GM12891 (cell line): ENCODE results near the gene SSTR3.

Experiments used
- PAX5 ChIP-seq: IDR thresholded peaks from 2 replicates; pipeline ENCODE4 v1.6.1; 2011; ENCODE audit warnings: low read length, moderate library complexity, mild to moderate bottlenecking; ENCODE audit not compliant: insufficient read depth, severe bottlenecking
- POLR2A ChIP-seq: IDR thresholded peaks from 2 replicates; pipeline ENCODE4 v1.6.1; 2011; ENCODE audit warnings: low read depth, low read length, control low read depth
- POLR2AphosphoS5 ChIP-seq: IDR thresholded peaks from 2 replicates; pipeline ENCODE4 v1.6.1; 2011; ENCODE audit warnings: low read depth, low read length, control low read depth
- POU2F2 ChIP-seq: IDR thresholded peaks from 2 replicates; pipeline ENCODE4 v1.6.1; 2011; ENCODE audit warnings: low read depth, mild to moderate bottlenecking, control low read depth, low read length, moderate library complexity
- TAF1 ChIP-seq: IDR thresholded peaks from 2 replicates; pipeline ENCODE4 v1.6.1; 2011; ENCODE audit warnings: low read depth, low read length, control low read depth

- TF ChIP-seq TAF1 (no peak), POLR2AphosphoS5 (no peak), POU2F2 (no peak), POLR2A (no peak), PAX5 (no peak)
Observed at GRCh38 chr22:37240941-37241320, 28.7 kb upstream of the SSTR3 start.
